ENCODE data around the gene ZNF786.
"Not testable (repeated sequence)": the region's sequence is repeated elsewhere in the genome, so short reads cannot be mapped to it uniquely, and the experiment has no call there.

ZNF786 gene

DNA sequence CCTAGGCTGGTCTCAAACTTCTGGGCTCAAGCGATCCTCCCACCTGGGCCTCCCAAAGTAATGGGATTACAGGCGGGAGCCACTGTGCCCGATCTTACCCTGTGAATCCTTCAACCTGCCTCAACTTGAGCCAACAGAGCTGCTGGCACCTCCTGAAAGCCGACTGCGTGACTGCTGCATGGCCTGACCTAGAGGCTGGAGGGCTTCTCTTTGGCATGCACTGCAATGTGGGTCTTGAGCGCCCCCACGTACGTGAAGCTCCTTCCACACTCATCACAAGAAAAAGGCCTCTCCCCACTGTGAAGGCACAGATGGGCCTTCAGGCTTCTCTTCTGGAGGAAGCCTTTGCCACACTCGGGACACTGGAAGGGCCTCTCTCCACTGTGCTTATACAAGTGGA lies 12.9 kb upstream of the ZNF786 start:
- TF ChIP-seq, protein P1, sequence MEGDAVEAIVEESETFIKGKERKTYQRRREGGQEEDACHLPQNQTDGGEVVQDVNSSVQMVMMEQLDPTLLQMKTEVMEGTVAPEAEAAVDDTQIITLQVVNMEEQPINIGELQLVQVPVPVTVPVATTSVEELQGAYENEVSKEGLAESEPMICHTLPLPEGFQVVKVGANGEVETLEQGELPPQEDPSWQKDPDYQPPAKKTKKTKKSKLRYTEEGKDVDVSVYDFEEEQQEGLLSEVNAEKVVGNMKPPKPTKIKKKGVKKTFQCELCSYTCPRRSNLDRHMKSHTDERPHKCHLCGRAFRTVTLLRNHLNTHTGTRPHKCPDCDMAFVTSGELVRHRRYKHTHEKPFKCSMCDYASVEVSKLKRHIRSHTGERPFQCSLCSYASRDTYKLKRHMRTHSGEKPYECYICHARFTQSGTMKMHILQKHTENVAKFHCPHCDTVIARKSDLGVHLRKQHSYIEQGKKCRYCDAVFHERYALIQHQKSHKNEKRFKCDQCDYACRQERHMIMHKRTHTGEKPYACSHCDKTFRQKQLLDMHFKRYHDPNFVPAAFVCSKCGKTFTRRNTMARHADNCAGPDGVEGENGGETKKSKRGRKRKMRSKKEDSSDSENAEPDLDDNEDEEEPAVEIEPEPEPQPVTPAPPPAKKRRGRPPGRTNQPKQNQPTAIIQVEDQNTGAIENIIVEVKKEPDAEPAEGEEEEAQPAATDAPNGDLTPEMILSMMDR (IDR thresholded peaks at IDR 0.05; ENCODE audit: insufficient read depth, low read length, missing control alignments) = no peak
- CTCF ChIA-PET = interaction anchor here (0.6 kb wide), 1 partner anchor 12 kb away, joined by 3 read pairs; no protein-coding TSS in a partner anchor
- DNase-seq (ENCODE audit: low read depth, low spot score) = no peak
- no peak overlapping the region for H3K4me3 ChIP-seq (ENCODE audit: low read depth, low read length)
- POLR2A ChIA-PET = no interaction called here

DNA sequence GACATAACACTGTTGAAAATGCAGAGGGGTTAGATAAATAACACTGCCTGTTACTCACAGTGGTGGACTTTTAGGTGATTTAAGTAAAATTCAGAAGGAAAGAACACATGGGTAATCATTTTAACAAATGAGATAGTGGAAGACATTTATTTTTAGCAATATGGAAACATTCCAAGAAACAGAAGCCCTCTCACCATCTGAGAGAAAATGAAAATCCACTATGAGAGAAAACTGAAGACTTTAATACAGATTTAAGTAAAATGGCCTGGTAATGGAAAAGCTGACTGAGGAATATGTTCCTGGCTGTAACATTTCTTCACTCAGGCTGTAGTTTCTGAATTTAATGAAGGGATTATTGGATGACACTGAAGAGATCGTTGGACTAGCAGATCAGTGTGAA lies 12.1 kb upstream of the ZNF786 start:
- no peak overlapping the region for H3K4me3 ChIP-seq (ENCODE audit: low read depth, low read length)
- CTCF ChIA-PET = no interaction called here

DNA sequence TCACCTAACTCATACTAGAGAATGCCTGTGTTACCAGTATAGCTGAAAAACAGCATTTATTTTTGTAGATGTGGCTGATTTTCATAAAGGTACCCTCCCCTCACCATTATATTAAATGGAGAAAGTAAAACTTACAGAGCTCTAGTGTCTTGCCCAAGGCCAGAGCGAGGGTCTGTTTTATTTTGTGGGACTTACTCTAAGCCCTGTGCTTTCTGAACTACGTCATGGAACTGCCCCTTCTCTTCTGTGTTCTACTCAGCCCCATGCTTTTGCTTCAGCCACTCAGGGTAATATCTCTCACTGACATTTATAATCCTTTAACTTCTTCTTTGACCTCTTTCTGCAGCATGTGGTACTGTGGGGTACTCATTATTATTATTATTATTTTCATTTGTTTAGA lies 10.3 kb upstream of the ZNF786 start:
- H3K4me3 ChIP-seq (ENCODE audit: low read depth, low read length) = no peak overlapping the region
- no peak for DNase-seq (ENCODE audit: low read depth, low spot score)
- TF ChIP-seq, protein P1 (IDR thresholded peaks at IDR 0.05; ENCODE audit: insufficient read depth, low read length, missing control alignments) = no peak
- ChIA-PET CTCF (interaction anchor here (1.5 to 2.7 kb wide), 3 partner anchors 10 to 35 kb away, joined by 5 to 13 read pairs (median 9); partner anchors contain the start of gene ZNF786), POLR2A (no interaction called here)

More for the DNA sequence above, 12.1 kb upstream of the ZNF786 start:
- no peak for DNase-seq (ENCODE audit: low read depth, low spot score)
- POLR2A ChIA-PET = no interaction called here
- TF ChIP-seq, protein P1 (IDR thresholded peaks at IDR 0.05; ENCODE audit: insufficient read depth, low read length, missing control alignments) = no peak

DNA sequence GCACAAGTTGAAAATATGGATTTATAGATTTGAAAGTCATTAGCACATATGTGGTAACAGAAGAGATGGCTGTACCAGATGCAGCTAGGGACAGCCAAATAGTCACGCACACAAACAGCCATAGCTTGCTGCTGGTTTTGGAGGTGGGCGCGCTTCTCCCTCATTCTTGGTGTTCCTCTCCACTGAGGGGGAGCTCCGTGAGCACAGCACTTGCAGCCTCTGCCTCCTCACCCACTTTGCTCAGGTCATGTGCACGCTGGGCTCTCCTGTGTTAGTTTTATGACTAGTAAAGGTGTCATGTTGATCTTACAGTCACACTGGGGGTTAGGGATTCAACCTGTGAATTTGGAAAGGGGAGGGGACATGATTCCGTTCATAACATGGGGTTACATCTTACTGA lies 8.5 kb upstream of the ZNF786 start:
- CTCF ChIA-PET = interaction anchor here (1.0 to 2.7 kb wide), 4 partner anchors 8 to 38 kb away, joined by 3 to 13 read pairs (median 6); partner anchors contain the start of genes ZNF425 and ZNF786
- no peak for DNase-seq (ENCODE audit: low read depth, low spot score)
- no peak overlapping the region for H3K4me3 ChIP-seq (ENCODE audit: low read depth, low read length)
- POLR2A ChIA-PET = no interaction called here
- TF ChIP-seq, protein P1 (IDR thresholded peaks at IDR 0.05; ENCODE audit: insufficient read depth, low read length, missing control alignments) = no peak

DNA sequence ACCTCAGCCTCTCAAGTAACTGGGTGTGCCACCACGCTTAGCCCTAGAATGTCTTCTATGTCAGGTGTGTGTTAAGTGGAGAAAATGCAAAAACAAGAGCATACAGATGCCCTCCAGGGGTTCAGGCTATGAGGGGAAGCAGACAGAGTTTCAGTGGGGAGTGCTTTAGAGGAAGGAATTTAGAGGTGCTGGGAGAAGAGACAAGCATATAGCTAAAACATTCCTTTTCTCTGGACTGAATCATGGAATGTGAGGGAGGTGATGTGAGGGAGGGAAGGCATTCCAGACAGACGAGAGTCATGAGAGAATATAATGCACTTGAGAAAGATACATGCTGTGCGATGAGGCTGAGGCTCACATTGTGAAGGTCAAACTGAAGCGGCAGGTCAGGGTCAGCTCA lies 6.6 kb upstream of the ZNF786 start:
- DNase-seq (ENCODE audit: low read depth, low spot score) = no peak
- no peak overlapping the region for H3K4me3 ChIP-seq (ENCODE audit: low read depth, low read length)
- ChIA-PET CTCF (interaction anchor here (1.1 to 2.6 kb wide), 4 partner anchors 21 to 92 kb away, joined by 3 to 11 read pairs (median 6); no protein-coding TSS in a partner anchor), POLR2A (no interaction called here)
- TF ChIP-seq, protein P1 (IDR thresholded peaks at IDR 0.05; ENCODE audit: insufficient read depth, low read length, missing control alignments) = no peak

DNA sequence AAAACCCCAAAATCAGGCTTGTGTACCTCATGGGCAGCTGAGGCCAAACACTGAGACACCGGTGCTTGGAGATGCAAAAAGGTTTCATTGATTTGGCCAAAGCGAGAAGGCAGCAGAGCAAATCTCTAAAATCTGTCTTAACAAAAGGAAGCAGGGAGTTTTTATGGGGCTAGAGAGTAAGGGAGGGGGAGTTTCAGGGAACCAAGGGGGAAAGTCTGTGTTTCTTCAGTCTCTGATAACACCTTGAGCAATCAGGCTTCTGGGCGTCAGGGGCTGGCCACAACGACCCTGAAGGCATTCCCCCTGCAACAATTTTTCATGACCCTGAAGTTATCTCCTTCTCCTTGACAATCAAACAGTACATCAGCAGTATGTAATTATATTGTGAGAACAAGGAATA lies 2.7 kb upstream of the ZNF786 start:
- POLR2A ChIA-PET = no interaction called here
- CTCF ChIA-PET = interaction anchor here (1.4 kb wide), 1 partner anchor 27 kb away, joined by 3 read pairs; no protein-coding TSS in a partner anchor
- no peak for DNase-seq (ENCODE audit: low read depth, low spot score)
- H3K4me3 ChIP-seq (ENCODE audit: low read depth, low read length) = no peak overlapping the region
- TF ChIP-seq, protein P1 (IDR thresholded peaks at IDR 0.05; ENCODE audit: insufficient read depth, low read length, missing control alignments) = no peak

DNA sequence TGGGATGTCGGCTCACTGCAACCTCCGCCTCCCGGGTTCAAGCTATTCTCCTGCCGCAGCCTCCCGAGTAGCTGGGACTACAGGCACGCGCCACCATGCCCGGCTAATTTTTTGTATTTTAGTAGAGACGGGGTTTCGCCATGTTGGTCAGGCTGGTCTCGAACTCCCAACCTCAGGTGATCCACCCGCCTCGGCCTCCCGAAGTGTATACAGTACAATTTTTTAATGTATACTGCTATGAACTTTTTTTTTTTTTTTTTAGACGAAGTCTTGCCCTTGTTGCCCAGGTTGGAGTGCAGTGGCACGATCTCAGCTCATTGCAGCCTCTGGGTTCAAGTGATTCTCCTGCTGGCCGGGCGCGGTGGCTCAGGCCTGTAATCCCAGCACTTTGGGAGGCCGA lies 1.7 kb upstream of the ZNF786 start:
- POLR2A ChIA-PET; H3K4me3 ChIP-seq (ENCODE audit: low read depth, low read length); DNase-seq (ENCODE audit: low read depth, low spot score): not testable (repeated sequence)
- CTCF ChIA-PET = interaction anchor here (1.0 to 1.5 kb wide), 3 partner anchors 27 to 34 kb away, joined by 3 to 5 read pairs (median 4); partner anchors contain the start of gene ZNF425
